A673 (cell line): ENCODE data around the gene POU3F1. TPM values are rescaled to one million over a fixed set of nuclear protein-coding genes. Genes with fewer than 3 reads are reported as not detected.

Experiments used
- BruUV-seq: library from RNA; stranded (reverse); fragments of 400-500 nt; replicated peaks from 2 replicates; lab custom pipeline; 2021; lab: Mats Ljungman, UMichigan
- CTCF ChIA-PET: fragments of 300-600 bp; sonication (Branson Sonifier 250); formaldehyde crosslinking; loops from one replicate; lab custom pipeline; 2022; ENCODE audit warnings: antibody characterized with exemption; lab: Charles Lee
- POLR2A ChIA-PET: fragments of 300-600 bp; sonication (Branson Sonifier 250); formaldehyde crosslinking; loops from one replicate; lab custom pipeline; 2022; ENCODE audit warnings: antibody characterized with exemption; ENCODE audit not compliant: low non-redundant PET; lab: Charles Lee
- DNase-seq: peaks from one replicate; pipeline ENCODE4 v3.0.0-alpha.2; 2015; ENCODE audit warnings: low spot score
- H3K27ac ChIP-seq: fragments of 200-600 bp; sonication (generic); 2 replicates; pipeline ENCODE4 v1.5.1; 2016; ENCODE audit warnings: mixed run types, low read depth, mild to moderate bottlenecking, mixed read lengths, antibody characterized with exemption, low read length; ENCODE audit not compliant: poor library complexity, severe bottlenecking
- H3K27me3 ChIP-seq: fragments of 200-600 bp; sonication (generic); replicated peaks from 2 replicates; pipeline ENCODE4 v1.6.1; 2017; ENCODE audit warnings: mixed run types, low read depth, mild to moderate bottlenecking, mixed read lengths, antibody characterized with exemption, low read length; ENCODE audit not compliant: insufficient read depth, poor library complexity
- H3K36me3 ChIP-seq: fragments of 200-600 bp; sonication (generic); 2 replicates; pipeline ENCODE4 v1.6.1; 2016; ENCODE audit warnings: mixed run types, mild to moderate bottlenecking, mixed read lengths, antibody characterized with exemption, low read length; ENCODE audit not compliant: insufficient read depth, poor library complexity, severe bottlenecking
- H3K4me1 ChIP-seq: fragments of 200-600 bp; sonication (generic); 2 replicates; pipeline ENCODE4 v1.6.1; 2017; ENCODE audit warnings: mixed run types, mild to moderate bottlenecking, mixed read lengths, antibody characterized with exemption, low read length; ENCODE audit not compliant: insufficient read depth, poor library complexity, severe bottlenecking
- H3K4me3 ChIP-seq: fragments of 200-600 bp; sonication (generic); 2 replicates; pipeline ENCODE4 v1.5.1; 2016; ENCODE audit warnings: low read depth, mixed run types, mild to moderate bottlenecking, mixed read lengths, low read length; ENCODE audit not compliant: poor library complexity, severe bottlenecking
- H3K9me3 ChIP-seq: fragments of 200-600 bp; sonication (generic); 2 replicates; pipeline ENCODE4 v1.6.1; 2016; ENCODE audit warnings: mixed run types, low read depth, mild to moderate bottlenecking, mixed read lengths, antibody characterized with exemption, low read length; ENCODE audit not compliant: poor library complexity, severe bottlenecking
- EZH2 ChIP-seq: fragments of 200-600 bp; sonication (generic); IDR thresholded peaks from 2 replicates; pipeline ENCODE4 v1.6.1; 2017; ENCODE audit warnings: borderline replicate concordance, low read depth, mild to moderate bottlenecking, mixed read lengths, antibody characterized with exemption, low read length; ENCODE audit not compliant: poor library complexity, severe bottlenecking
- intact Hi-C: fragments of 100-400 bp; cut with micrococcal nuclease; formaldehyde crosslinking; loops from one replicate; pipeline ENCODE4 v1.10.0; 2022; ENCODE audit not compliant: unreplicated experiment
- total RNA-seq: library from RNA; stranded (reverse); gene quantifications from 2 replicates; pipeline ENCODE4 v1.2.3, GENCODE V29; 2021
- TF ChIP-seq, protein P1 (sequence below): fragments of 300-800, 200-600 bp; sonication (generic); conservative IDR thresholded peaks from 2 replicates; pipeline ENCODE4 v1.5.1; 2017; ENCODE audit warnings: low read depth, mild to moderate bottlenecking, antibody characterized with exemption, low read length, moderate library complexity, mixed read lengths

Gene POU3F1
- total RNA-seq, 1 experiment from 2014 or later, result 92.9 TPM

DNA sequence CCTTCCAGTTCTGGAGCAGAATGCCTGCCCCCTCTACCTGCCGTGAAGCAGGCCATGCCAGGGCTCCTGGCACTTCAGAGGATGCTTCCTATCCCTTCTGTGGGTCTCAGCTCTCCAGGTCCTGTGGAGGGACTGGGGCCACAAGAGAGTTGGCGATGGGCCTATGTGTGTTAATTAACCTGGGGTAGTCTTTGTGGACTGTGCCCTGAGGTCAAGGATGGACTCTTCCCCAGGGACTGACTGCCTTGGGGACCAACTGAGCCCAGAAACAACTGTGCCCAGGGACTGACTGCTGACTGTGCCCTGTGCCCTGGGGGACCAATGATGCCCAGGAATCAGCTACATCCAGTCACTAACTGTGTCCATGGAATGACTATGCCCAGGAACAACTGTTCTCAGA is 37.5 kb upstream of the POU3F1 start:
- intact Hi-C loops, result no loop called here
- Histone ChIP-seq H3K4me1 (peaks cover 8% of the 10 kb centered on the region), H3K27ac (no peak overlapping the region), H3K27me3 (no peaks in the 10 kb centered on the region), H3K4me3 (no peak overlapping the region), H3K36me3 (no peaks in the 10 kb centered on the region), H3K9me3 (no peaks in the 10 kb centered on the region)
- POLR2A ChIA-PET, result no interaction called here
- CTCF ChIA-PET, result interaction anchor here (0.5 kb wide), 1 partner anchor 1489 kb away, joined by 3 read pairs; no protein-coding TSS in a partner anchor
- TF ChIP-seq, protein P1, sequence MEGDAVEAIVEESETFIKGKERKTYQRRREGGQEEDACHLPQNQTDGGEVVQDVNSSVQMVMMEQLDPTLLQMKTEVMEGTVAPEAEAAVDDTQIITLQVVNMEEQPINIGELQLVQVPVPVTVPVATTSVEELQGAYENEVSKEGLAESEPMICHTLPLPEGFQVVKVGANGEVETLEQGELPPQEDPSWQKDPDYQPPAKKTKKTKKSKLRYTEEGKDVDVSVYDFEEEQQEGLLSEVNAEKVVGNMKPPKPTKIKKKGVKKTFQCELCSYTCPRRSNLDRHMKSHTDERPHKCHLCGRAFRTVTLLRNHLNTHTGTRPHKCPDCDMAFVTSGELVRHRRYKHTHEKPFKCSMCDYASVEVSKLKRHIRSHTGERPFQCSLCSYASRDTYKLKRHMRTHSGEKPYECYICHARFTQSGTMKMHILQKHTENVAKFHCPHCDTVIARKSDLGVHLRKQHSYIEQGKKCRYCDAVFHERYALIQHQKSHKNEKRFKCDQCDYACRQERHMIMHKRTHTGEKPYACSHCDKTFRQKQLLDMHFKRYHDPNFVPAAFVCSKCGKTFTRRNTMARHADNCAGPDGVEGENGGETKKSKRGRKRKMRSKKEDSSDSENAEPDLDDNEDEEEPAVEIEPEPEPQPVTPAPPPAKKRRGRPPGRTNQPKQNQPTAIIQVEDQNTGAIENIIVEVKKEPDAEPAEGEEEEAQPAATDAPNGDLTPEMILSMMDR, result no peak
- no peak for TF ChIP-seq EZH2
- no TSS peak for BruUV-seq
- no peak for DNase-seq

- ChIA-PET POLR2A (no interaction called here), CTCF (interaction anchor here (0.5 kb wide), 1 partner anchor 1489 kb away, joined by 3 read pairs; no protein-coding TSS in a partner anchor)
- intact Hi-C loops, result no loop called here
- Histone ChIP-seq H3K36me3 (no peaks in the 10 kb centered on the region), H3K4me3 (no peak overlapping the region), H3K27ac (no peak overlapping the region), H3K27me3 (no peaks in the 10 kb centered on the region), H3K9me3 (no peaks in the 10 kb centered on the region), H3K4me1 (peaks cover 8% of the 10 kb centered on the region)
- no peak for DNase-seq
- TF ChIP-seq, protein P1, result no peak
- TF ChIP-seq EZH2, result no peak
- no TSS peak for BruUV-seq
Measured at GRCh38 chr1:38083541-38083940, 36.9 kb upstream of the POU3F1 start.

DNA sequence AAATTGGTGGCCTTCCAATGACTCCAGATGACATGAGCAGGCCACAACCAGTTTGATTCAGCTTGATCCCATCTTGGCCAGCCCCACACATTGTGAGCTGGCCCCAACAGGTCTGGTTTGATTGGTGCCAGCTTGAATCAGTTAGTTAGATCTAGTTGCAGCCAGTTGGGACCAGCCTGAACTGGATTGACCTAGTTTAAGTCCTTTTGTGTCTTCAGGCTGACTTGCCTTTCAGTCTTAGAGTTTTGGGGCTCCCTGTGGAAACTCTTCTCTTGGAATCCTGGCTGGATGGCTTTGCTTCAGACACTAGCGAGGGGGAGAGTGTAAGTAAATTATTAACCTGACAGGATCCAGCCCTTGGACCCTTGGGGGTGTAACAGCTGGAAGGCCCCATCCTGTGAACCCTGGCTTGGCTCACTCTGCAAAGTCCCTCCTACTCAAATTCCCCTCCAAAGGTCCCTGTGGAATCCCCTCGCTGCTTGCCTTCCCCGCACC is 36.2 kb upstream of the POU3F1 start:
- no peaks in the 10 kb centered on the region for H3K27me3 ChIP-seq
- H3K9me3 ChIP-seq, result no peaks in the 10 kb centered on the region
- DNase-seq, result no peak
- ChIA-PET CTCF (interaction anchor here (1.3 kb wide), 1 partner anchor 11 kb away, joined by 3 read pairs; no protein-coding TSS in a partner anchor), POLR2A (no interaction called here)
- H3K4me1 ChIP-seq, result peaks cover 8% of the 10 kb centered on the region
- BruUV-seq, result no TSS peak
- intact Hi-C loops, result no loop called here
- no peak overlapping the region for H3K27ac ChIP-seq
- no peaks in the 10 kb centered on the region for H3K36me3 ChIP-seq
- TF ChIP-seq, protein P1, result no peak
- no peak for TF ChIP-seq EZH2
- H3K4me3 ChIP-seq, result no peak overlapping the region
